ENCODE measurements around the gene SAXO1.

SAXO1 gene

DNA sequence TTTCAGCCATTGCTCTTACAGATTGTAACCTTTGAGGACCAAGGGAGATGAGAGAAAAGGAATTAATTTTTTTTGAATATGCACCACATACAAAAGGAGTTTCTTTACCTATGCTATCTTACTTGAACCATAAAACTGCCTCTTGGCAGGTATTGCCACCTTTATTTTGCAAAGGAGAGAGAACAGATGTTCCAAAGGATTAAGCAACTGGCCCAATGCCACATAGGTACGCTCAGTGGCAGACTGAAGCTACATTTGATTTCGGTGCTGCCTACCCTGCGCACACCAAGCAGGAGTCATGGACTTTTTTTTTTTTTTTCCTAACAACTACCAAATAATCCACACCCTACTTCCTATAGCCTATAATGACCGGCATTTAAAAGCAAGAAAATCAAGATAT lies 43.1 kb downstream of the SAXO1 start:
- TF ChIP-seq, protein P1, sequence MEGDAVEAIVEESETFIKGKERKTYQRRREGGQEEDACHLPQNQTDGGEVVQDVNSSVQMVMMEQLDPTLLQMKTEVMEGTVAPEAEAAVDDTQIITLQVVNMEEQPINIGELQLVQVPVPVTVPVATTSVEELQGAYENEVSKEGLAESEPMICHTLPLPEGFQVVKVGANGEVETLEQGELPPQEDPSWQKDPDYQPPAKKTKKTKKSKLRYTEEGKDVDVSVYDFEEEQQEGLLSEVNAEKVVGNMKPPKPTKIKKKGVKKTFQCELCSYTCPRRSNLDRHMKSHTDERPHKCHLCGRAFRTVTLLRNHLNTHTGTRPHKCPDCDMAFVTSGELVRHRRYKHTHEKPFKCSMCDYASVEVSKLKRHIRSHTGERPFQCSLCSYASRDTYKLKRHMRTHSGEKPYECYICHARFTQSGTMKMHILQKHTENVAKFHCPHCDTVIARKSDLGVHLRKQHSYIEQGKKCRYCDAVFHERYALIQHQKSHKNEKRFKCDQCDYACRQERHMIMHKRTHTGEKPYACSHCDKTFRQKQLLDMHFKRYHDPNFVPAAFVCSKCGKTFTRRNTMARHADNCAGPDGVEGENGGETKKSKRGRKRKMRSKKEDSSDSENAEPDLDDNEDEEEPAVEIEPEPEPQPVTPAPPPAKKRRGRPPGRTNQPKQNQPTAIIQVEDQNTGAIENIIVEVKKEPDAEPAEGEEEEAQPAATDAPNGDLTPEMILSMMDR (conservative IDR thresholded peaks at IDR 0.05; ENCODE audit: low read length) = no peak
- no peak for DNase-seq (ENCODE audit: low read depth)
- H3K4me3 ChIP-seq (ENCODE audit: low read length) = no peak overlapping the region

DNA sequence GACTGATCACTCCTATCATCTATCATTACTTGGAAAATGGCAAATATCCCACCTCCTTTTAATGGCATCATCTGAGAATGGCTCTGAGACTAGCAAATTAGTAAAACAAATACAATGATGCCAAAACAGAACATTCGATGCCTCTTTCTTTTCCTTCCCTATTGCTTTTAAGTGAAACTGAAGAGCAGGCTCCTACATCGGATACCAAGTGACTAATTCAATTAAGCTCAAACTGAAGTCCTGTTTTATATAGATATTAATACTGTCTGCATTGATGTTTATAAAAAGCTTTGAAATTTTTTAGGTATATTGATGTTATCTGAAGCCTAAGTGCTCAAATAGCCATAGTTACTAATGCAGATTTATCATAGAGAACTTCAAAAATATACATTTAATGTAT lies 43.9 kb downstream of the SAXO1 start:
- TF ChIP-seq, protein P1 (conservative IDR thresholded peaks at IDR 0.05; ENCODE audit: low read length) = no peak
- DNase-seq (ENCODE audit: low read depth) = no peak
- H3K4me3 ChIP-seq (ENCODE audit: low read length) = no peak overlapping the region

DNA sequence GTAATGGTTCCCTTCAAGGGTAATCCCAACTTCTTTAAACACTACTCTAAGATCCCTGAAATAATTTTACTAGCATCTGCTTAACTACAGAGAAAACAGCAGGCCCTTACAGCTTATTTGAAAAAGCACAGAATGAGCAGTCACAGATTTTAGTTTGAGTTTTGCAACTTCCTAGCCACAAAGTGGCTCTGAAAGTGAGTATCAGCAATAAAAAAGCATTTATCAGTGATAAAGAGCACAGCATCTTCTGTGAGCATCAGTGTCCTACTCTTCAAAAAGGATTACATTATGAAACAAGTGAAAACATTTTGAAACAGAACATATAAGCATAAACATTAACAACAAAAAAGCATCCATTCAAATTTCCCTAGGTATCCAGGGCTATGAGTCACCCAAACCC lies 45.0 kb downstream of the SAXO1 start:
- H3K4me3 ChIP-seq (ENCODE audit: low read length) = no peak overlapping the region
- TF ChIP-seq, protein P1 (conservative IDR thresholded peaks at IDR 0.05; ENCODE audit: low read length) = no peak
- DNase-seq (ENCODE audit: low read depth) = no peak

DNA sequence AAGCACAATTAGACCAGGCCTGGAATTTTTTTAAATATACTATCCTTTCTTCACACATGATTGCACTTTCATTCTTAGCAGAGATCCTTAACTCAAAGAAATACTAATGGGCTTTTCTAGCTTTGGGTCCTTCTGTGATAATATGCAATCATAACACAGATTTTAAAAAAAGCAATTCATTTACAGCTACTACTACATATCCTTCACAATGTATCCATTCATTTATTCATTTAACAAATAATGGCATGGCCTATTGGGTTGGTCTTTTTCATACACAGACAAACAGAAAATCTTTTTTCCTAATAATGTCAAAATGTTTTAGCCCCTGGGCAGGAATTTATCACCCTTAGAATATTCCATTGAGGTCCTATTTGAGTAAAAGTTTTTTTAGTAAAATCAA lies 47.0 kb downstream of the SAXO1 start:
- DNase-seq (ENCODE audit: low read depth) = no peak
- TF ChIP-seq, protein P1 (conservative IDR thresholded peaks at IDR 0.05; ENCODE audit: low read length) = no peak
- H3K4me3 ChIP-seq (ENCODE audit: low read length) = no peak overlapping the region

DNA sequence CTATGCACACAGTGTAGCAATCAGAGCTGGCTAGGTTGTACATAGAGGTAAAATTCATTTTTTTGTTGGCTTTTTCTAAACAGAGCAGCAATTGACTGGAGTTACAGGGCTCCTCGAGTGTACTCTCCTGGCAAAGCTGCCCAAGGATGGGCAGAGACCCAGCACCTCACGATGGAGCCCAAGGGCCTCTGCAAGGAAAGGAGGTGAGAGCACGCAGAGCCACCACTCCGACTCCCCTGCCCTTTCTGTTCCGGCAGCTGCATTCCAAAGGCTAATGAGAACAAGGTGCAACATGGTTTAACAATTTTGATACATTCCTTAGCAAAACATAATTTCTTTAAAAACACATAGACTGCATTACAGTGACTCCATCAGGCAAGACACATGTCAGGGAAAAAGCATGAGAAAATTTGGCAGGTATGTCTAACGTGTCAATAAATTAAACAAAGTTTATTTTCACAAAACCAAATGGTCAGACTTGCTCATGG lies 47.5 kb downstream of the SAXO1 start:
- TF ChIP-seq, protein P1 (conservative IDR thresholded peaks at IDR 0.05; ENCODE audit: low read length) = no peak; the same call in 1 of the 2 replicates
- no peak overlapping the region for H3K4me3 ChIP-seq (ENCODE audit: low read length)
- peak; percentile 88 for DNase-seq (ENCODE audit: low read depth)

DNA sequence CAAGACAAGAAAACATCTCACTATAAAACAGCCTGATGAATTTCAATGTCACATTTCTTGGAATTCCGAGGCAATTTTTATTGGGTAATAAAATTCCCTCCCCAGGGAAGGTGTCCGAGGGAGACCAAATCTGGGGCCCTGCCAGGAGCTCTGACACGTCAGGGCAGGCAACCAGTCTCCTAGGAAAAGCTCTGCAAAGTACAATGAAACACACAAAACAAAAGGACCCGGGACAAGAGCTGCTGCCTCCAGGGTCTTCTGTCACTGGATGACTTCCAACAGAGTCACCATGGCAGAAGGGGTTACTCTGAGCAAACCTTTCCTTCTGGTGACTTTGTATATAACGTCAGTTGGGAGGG lies 50.8 kb downstream of the SAXO1 start:
- DNase-seq (ENCODE audit: low read depth) = no peak
- TF ChIP-seq, protein P1 (conservative IDR thresholded peaks at IDR 0.05; ENCODE audit: low read length) = no peak
- no peak overlapping the region for H3K4me3 ChIP-seq (ENCODE audit: low read length)

DNA sequence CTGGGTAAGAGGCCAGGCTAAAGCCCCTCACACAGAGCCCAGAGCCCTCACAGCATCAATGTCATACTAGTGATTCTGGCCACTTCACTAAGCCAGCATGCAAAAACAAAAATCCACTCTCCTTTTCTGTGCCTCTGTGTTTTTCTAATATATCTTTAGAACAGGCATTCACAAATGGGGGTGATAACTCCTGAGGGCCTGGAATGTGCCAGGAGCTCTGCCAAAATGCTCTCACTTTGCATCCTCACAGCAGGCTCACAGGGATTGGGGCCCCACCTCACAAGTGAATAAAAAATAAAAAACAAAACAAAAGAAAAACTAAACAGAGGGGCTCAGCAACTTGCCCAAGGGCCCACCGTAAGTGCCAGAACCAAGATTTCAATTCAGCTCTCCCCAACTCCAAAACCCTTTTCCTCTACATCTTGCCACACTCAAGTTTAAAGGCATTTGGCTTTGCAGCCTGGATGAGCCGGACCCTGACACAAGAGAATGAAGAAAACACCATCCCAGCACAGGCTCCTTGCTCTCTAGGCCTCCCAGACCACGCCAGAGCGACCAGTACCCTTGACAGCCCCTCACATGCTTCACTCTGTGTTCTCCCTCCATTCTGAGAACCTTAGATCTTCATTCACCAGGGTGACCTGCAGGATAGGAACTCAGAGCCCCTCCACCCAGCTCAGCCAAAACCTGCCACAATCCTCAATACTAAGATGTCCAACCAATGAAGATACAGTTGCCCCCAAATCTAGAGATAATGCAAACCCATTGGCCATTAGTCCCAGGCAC lies 51.3 kb downstream of the SAXO1 start:
- TF ChIP-seq, protein P1 (conservative IDR thresholded peaks at IDR 0.05; ENCODE audit: low read length) = no peak
- DNase-seq (ENCODE audit: low read depth) = no peak
- H3K4me3 ChIP-seq (ENCODE audit: low read length) = no peak overlapping the region

Data from AG10803 (cell line).